Activated effector memory CD4-positive, alpha-beta T cell treated with anti-CD3 and anti-CD28 coated beads, Interleukin-2, amount 50 U/mL, for 16 hours (primary cell): ENCODE data around the gene VMP1.
"Not testable (repeated sequence)": the region's sequence is repeated elsewhere in the genome, so short reads cannot be mapped to it uniquely, and the experiment has no call there.

Experiments used
- DNase-seq: peaks from one replicate; pipeline ENCODE4 v3.0.0-alpha.2; 2020

Gene VMP1

GRCh38 chr17:59712862-59713261 lies 5.4 kb downstream of the VMP1 start:
- no peak for DNase-seq

GRCh38 chr17:59714255-59714654 lies 6.8 kb downstream of the VMP1 start:
- no peak for DNase-seq

- DNase-seq = no peak
Measured at GRCh38 chr17:59716427-59716826, 9.0 kb downstream of the VMP1 start.

- DNase-seq = no peak
Measured at GRCh38 chr17:59719526-59719925, 12.1 kb downstream of the VMP1 start.

GRCh38 chr17:59722623-59723022 lies 15.2 kb downstream of the VMP1 start:
- no peak for DNase-seq

- no peak for DNase-seq
Measured at GRCh38 chr17:59723041-59723440, 15.6 kb downstream of the VMP1 start.

- no peak for DNase-seq
Measured at GRCh38 chr17:59723607-59724006, 16.2 kb downstream of the VMP1 start.

- no peak for DNase-seq
Measured at GRCh38 chr17:59725691-59726090, 18.2 kb downstream of the VMP1 start.

GRCh38 chr17:59727817-59728533 lies 20.5 kb downstream of the VMP1 start:
- DNase-seq = no peak

GRCh38 chr17:59730268-59730834 lies 22.9 kb downstream of the VMP1 start:
- no peak for DNase-seq

- DNase-seq = no peak
Measured at GRCh38 chr17:59733697-59734096, 26.2 kb downstream of the VMP1 start.

- DNase-seq = no peak
Measured at GRCh38 chr17:59734226-59734625, 26.8 kb downstream of the VMP1 start.

- DNase-seq = no peak
Measured at GRCh38 chr17:59737324-59737723, 29.9 kb downstream of the VMP1 start.

GRCh38 chr17:59743842-59744241 lies 36.4 kb downstream of the VMP1 start:
- no peak for DNase-seq

- no peak for DNase-seq
Measured at GRCh38 chr17:59745040-59745439, 37.6 kb downstream of the VMP1 start.

- DNase-seq = no peak
Measured at GRCh38 chr17:59746849-59747445, 39.5 kb downstream of the VMP1 start.

GRCh38 chr17:59748591-59748990 lies 41.1 kb downstream of the VMP1 start:
- DNase-seq = no peak

- DNase-seq = no peak
Measured at GRCh38 chr17:59751955-59752413, 44.5 kb downstream of the VMP1 start.

GRCh38 chr17:59752446-59752845 lies 45.0 kb downstream of the VMP1 start:
- no peak for DNase-seq

- no peak for DNase-seq
Measured at GRCh38 chr17:59752922-59753321, 45.5 kb downstream of the VMP1 start.

GRCh38 chr17:59753522-59754467 lies 46.3 kb downstream of the VMP1 start:
- no peak for DNase-seq

- DNase-seq = no peak
Measured at GRCh38 chr17:59754552-59754951, 47.1 kb downstream of the VMP1 start.

- not testable (repeated sequence) for DNase-seq
Measured at GRCh38 chr17:59755069-59755468, 47.6 kb downstream of the VMP1 start.
